HL-60 (cell line): ENCODE measurements around the gene ALS2CL.

Source experiments
- GABPA ChIP-seq: IDR thresholded peaks from 2 replicates; pipeline ENCODE4 v1.6.1; 2012; ENCODE audit warnings: low read depth
- POLR2AphosphoS5 ChIP-seq: IDR thresholded peaks from 2 replicates; pipeline ENCODE4 v1.6.1; 2012; ENCODE audit warnings: low read depth
- TF ChIP-seq, protein P1 (sequence below): IDR thresholded peaks from one replicate; pipeline ENCODE4 v1.5.1; 2011; ENCODE audit warnings: low read length, control low read depth, inconsistent platforms; ENCODE audit not compliant: insufficient read depth

DNA sequence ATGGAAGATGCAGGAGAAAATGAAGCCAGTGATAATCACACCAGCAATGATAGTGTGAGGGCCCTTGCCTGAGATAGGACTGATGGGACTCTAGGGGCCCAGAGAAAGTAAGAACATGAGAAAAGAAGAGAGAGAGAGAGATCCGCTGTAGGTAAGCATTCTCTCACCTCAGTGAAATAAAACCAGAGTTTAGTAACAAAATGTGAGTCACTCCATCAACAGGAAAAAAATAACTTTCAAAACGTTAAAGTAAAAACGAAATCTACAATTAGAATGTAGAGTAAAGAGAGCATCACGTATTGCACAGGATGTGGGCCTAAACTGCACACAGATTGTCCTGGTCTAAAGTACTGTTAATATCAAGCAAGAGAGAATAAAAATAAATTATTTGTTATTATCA is 30.9 kb upstream of the ALS2CL start:
- TF ChIP-seq, protein P1, sequence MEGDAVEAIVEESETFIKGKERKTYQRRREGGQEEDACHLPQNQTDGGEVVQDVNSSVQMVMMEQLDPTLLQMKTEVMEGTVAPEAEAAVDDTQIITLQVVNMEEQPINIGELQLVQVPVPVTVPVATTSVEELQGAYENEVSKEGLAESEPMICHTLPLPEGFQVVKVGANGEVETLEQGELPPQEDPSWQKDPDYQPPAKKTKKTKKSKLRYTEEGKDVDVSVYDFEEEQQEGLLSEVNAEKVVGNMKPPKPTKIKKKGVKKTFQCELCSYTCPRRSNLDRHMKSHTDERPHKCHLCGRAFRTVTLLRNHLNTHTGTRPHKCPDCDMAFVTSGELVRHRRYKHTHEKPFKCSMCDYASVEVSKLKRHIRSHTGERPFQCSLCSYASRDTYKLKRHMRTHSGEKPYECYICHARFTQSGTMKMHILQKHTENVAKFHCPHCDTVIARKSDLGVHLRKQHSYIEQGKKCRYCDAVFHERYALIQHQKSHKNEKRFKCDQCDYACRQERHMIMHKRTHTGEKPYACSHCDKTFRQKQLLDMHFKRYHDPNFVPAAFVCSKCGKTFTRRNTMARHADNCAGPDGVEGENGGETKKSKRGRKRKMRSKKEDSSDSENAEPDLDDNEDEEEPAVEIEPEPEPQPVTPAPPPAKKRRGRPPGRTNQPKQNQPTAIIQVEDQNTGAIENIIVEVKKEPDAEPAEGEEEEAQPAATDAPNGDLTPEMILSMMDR: no peak
- no peak for TF ChIP-seq POLR2AphosphoS5
- no peak for TF ChIP-seq GABPA
